Measurements from ENCODE around the gene SAXO1.

SAXO1 gene

DNA sequence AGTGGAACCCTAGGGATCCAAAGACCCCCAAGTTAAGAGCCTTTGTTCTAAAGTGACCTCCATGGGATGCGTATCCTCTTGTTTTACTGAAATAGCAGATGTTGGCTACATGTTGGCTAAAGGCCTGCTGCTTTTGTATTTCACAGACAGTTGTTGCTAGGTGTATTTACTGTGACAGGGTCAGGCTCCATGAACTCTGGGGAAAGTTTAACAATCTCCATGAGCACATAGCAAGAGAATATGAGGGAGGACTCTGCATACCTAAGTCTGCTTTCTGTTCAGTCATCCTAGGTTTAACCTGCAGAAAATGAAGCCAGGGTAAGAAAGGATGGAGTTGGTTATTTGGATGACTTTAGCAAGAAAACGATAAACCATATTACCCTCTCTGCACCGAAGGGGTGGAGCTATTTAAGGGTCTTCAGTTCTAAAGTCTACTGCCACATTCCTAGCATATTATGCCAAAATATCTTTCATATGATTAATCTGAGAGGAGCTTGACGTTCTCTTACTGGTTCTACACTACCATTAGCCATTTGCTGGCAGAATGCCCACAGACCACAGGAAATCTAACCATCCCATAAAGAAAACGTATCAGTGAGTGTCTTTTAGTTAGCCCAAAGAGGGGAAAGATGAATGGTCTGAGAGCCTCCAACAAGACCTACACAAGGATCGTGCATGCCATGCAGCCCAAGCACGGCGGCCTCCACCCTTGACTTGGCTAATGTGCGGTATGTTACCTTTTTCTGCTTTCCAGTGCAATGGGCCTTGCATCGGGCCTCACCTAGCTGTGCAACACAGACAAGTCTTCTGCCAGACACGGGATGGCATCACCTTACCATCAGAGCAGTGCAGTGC, 127.8 kb downstream of the SAXO1 start:
- H3K27ac ChIP-seq (replicated peaks), result no peak overlapping the region
- TF ChIP-seq REST (IDR thresholded peaks at IDR 0.05; ENCODE audit: insufficient replicate concordance, low read depth) (no peak), GABPA (IDR thresholded peaks at IDR 0.05; ENCODE audit: low read depth) (no peak), POLR2AphosphoS5 (IDR thresholded peaks at IDR 0.05; ENCODE audit: low read depth) (no peak), SPI1 (IDR thresholded peaks at IDR 0.05; ENCODE audit: borderline replicate concordance, low read depth) (no peak)
- TF ChIP-seq, protein P1, sequence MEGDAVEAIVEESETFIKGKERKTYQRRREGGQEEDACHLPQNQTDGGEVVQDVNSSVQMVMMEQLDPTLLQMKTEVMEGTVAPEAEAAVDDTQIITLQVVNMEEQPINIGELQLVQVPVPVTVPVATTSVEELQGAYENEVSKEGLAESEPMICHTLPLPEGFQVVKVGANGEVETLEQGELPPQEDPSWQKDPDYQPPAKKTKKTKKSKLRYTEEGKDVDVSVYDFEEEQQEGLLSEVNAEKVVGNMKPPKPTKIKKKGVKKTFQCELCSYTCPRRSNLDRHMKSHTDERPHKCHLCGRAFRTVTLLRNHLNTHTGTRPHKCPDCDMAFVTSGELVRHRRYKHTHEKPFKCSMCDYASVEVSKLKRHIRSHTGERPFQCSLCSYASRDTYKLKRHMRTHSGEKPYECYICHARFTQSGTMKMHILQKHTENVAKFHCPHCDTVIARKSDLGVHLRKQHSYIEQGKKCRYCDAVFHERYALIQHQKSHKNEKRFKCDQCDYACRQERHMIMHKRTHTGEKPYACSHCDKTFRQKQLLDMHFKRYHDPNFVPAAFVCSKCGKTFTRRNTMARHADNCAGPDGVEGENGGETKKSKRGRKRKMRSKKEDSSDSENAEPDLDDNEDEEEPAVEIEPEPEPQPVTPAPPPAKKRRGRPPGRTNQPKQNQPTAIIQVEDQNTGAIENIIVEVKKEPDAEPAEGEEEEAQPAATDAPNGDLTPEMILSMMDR (IDR thresholded peaks at IDR 0.05; ENCODE audit: insufficient read depth, low read length), result no peak
- H3K27me3 ChIP-seq (ENCODE audit: insufficient read depth, poor library complexity, severe bottlenecking), result no peaks in the 10 kb centered on the region
- no peak overlapping the region for H3K4me3 ChIP-seq (replicated peaks; ENCODE audit: insufficient read depth, low read length)
- no peak for DNase-seq (ENCODE audit: low read depth in 1 of 2, low spot score in 1 of 2)

DNA sequence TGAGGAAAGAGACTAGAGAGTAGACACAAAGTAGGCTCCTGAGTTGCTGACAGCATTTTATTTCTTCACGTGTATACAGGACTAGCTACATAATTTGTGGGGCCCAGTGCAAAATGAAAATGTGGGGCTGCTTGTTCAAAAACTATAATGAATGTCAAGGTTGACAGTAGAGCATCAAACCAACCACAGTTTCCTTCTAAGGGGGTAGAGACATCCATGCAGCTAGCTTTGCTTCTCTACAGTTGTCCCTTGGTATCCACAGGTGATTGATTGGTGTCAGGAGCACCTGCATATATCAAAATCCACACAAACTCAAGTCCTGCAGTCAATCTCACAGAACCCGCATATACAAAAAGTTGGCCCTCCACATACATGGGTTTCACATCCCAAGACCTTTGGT, 129.6 kb downstream of the SAXO1 start:
- Histone ChIP-seq H3K27ac (replicated peaks) (no peak overlapping the region), H3K27me3 (ENCODE audit: insufficient read depth, poor library complexity, severe bottlenecking) (no peaks in the 10 kb centered on the region), H3K4me3 (replicated peaks; ENCODE audit: insufficient read depth, low read length) (no peak overlapping the region)
- TF ChIP-seq POLR2AphosphoS5 (IDR thresholded peaks at IDR 0.05; ENCODE audit: low read depth) (no peak), SPI1 (IDR thresholded peaks at IDR 0.05; ENCODE audit: borderline replicate concordance, low read depth) (no peak), GABPA (IDR thresholded peaks at IDR 0.05; ENCODE audit: low read depth) (no peak), REST (IDR thresholded peaks at IDR 0.05; ENCODE audit: insufficient replicate concordance, low read depth) (no peak)
- TF ChIP-seq, protein P1 (IDR thresholded peaks at IDR 0.05; ENCODE audit: insufficient read depth, low read length), result no peak
- DNase-seq (ENCODE audit: low read depth in 1 of 2, low spot score in 1 of 2), result no peak

- peak; percentile 16 to 64 for DNase-seq (ENCODE audit: low read depth in 1 of 2, low spot score in 1 of 2)
- Histone ChIP-seq H3K4me3 (replicated peaks; ENCODE audit: insufficient read depth, low read length) (no peak overlapping the region), H3K27me3 (ENCODE audit: insufficient read depth, poor library complexity, severe bottlenecking) (no peaks in the 10 kb centered on the region), H3K27ac (replicated peaks) (no peak overlapping the region)
- TF ChIP-seq, protein P1 (IDR thresholded peaks at IDR 0.05; ENCODE audit: insufficient read depth, low read length), result no peak
- TF ChIP-seq POLR2AphosphoS5 (IDR thresholded peaks at IDR 0.05; ENCODE audit: low read depth) (0 out of 2 replicates have a peak, but pooled peaks have one; percentile 19), SPI1 (IDR thresholded peaks at IDR 0.05; ENCODE audit: borderline replicate concordance, low read depth) (peak; percentile 42; the same call in 1 of the 2 replicates), REST (IDR thresholded peaks at IDR 0.05; ENCODE audit: insufficient replicate concordance, low read depth) (no peak), GABPA (IDR thresholded peaks at IDR 0.05; ENCODE audit: low read depth) (no peak)
These were observed 136.4 kb downstream of the SAXO1 start for GRCh38 chr9:18896531-18897179.

Measured in HL-60 (cell line).